ENCODE measurements around the gene FLAD1. TPM values are rescaled to one million over a fixed set of nuclear protein-coding genes. Genes with fewer than 3 reads are reported as not detected.

FLAD1 gene
- polyA plus RNA-seq, 1 experiment: 21.1 TPM

- Histone ChIP-seq H3K4me3 (ENCODE audit: low read depth, low read length) (peak within 1 kb of the TSS; percentile 61), H3K9me3 (ENCODE audit: control insufficient read depth, insufficient read depth, low read length) (peaks cover 3% of the 10 kb centered on the region; the same call in 1 of the 2 replicates), H3K27ac (ENCODE audit: low read depth, low read length) (peak within 1 kb of the TSS; percentile 90), H3K27me3 (ENCODE audit: control insufficient read depth, insufficient read depth, low read length) (no peaks in the 10 kb centered on the region)
- DNase-seq (ENCODE audit: low read depth, low spot score): peak; percentile 76
- ChIA-PET CTCF (interaction anchor here (1.0 to 4.4 kb wide), 8 partner anchors 9 to 411 kb away, joined by 3 to 19 read pairs (median 7); partner anchors contain the start of genes ADAM15, KRTCAP2, PBXIP1 and PYGO2), POLR2A (interaction anchor here (0.6 to 5.0 kb wide), 15 partner anchors 9 to 202 kb away, joined by 3 to 59 read pairs (median 5); partner anchors contain the start of genes ADAM15, FLAD1, KRTCAP2 and LENEP)
- TF ChIP-seq CTCF (IDR thresholded peaks at IDR 0.05; ENCODE audit: low read depth, low read length): no peak
Observed at GRCh38 chr1:154970631-154971340, 12.4 kb upstream of the FLAD1 start, which contains the start of gene SHC1. TSS of gene SHC1 (minus strand) at chr1:154970747. CDS start at chr1:154970526, 221 bp downstream.

- POLR2A ChIA-PET: interaction anchor here (0.9 to 5.0 kb wide), 9 partner anchors 10 to 80 kb away, joined by 4 to 59 read pairs (median 10); partner anchors contain the start of genes ADAM15, FLAD1, LENEP and PBXIP1
- no peak for TF ChIP-seq CTCF (IDR thresholded peaks at IDR 0.05; ENCODE audit: low read depth, low read length)
Observed at GRCh38 chr1:154971341-154971998, 11.7 kb upstream of the FLAD1 start.

GRCh38 chr1:154972213-154972516, 11.0 kb upstream of the FLAD1 start:
- ChIA-PET CTCF (interaction anchor here (2.1 to 4.4 kb wide), 3 partner anchors 16 to 413 kb away, joined by 8 to 19 read pairs (median 10); partner anchors contain the start of gene PBXIP1), POLR2A (interaction anchor here (2.1 to 5.0 kb wide), 5 partner anchors 11 to 79 kb away, joined by 5 to 59 read pairs (median 15); partner anchors contain the start of genes ADAM15, FLAD1, PBXIP1 and PYGO2)
- no peak for DNase-seq (ENCODE audit: low read depth, low spot score)
- H3K4me3 ChIP-seq (ENCODE audit: low read depth, low read length): peak overlapping the region; percentile 77
- H3K27ac ChIP-seq (ENCODE audit: low read depth, low read length): peak overlapping the region; percentile 100
- peaks cover 3% of the 10 kb centered on the region; the same call in 1 of the 2 replicates for H3K9me3 ChIP-seq (ENCODE audit: control insufficient read depth, insufficient read depth, low read length)
- no peaks in the 10 kb centered on the region for H3K27me3 ChIP-seq (ENCODE audit: control insufficient read depth, insufficient read depth, low read length)
- no peak for TF ChIP-seq CTCF (IDR thresholded peaks at IDR 0.05; ENCODE audit: low read depth, low read length)

More at GRCh38 chr1:154971341-154971998, 11.7 kb upstream of the FLAD1 start:
- Histone ChIP-seq H3K4me3 (ENCODE audit: low read depth, low read length) (peak overlapping the region; percentile 61), H3K9me3 (ENCODE audit: control insufficient read depth, insufficient read depth, low read length) (peaks cover 3% of the 10 kb centered on the region; the same call in 1 of the 2 replicates), H3K27ac (ENCODE audit: low read depth, low read length) (peak overlapping the region; percentile 90), H3K27me3 (ENCODE audit: control insufficient read depth, insufficient read depth, low read length) (no peaks in the 10 kb centered on the region)
- CTCF ChIA-PET: interaction anchor here (1.0 to 4.4 kb wide), 6 partner anchors 16 to 412 kb away, joined by 3 to 19 read pairs (median 7); partner anchors contain the start of genes ADAM15, KRTCAP2 and PBXIP1
- DNase-seq (ENCODE audit: low read depth, low spot score): no peak

- Histone ChIP-seq H3K27ac (ENCODE audit: low read depth, low read length) (peak overlapping the region; percentile 100), H3K27me3 (ENCODE audit: control insufficient read depth, insufficient read depth, low read length) (no peaks in the 10 kb centered on the region), H3K4me3 (ENCODE audit: low read depth, low read length) (peak overlapping the region; percentile 77), H3K9me3 (ENCODE audit: control insufficient read depth, insufficient read depth, low read length) (peaks cover 3% of the 10 kb centered on the region; the same call in 1 of the 2 replicates)
- POLR2A ChIA-PET: interaction anchor here (0.6 to 5.0 kb wide), 6 partner anchors 11 to 93 kb away, joined by 4 to 59 read pairs (median 10); partner anchors contain the start of genes ADAM15, PBXIP1 and PYGO2
- no peak for TF ChIP-seq CTCF (IDR thresholded peaks at IDR 0.05; ENCODE audit: low read depth, low read length)
- DNase-seq (ENCODE audit: low read depth, low spot score): peak; percentile 86
- CTCF ChIA-PET: interaction anchor here (1.0 to 4.4 kb wide), 5 partner anchors 26 to 413 kb away, joined by 4 to 19 read pairs (median 6); no protein-coding TSS in a partner anchor
Observed at GRCh38 chr1:154972517-154973343, 10.4 kb upstream of the FLAD1 start.

Data from AG04450 (cell line).